Measurements from ENCODE around the gene AKAP13. TPM values are rescaled to one million over a fixed set of nuclear protein-coding genes. Genes with fewer than 3 reads are reported as not detected.

Gene AKAP13
- polyA plus RNA-seq, 1 donor from 2014 or later: 10.0 TPM

DNA sequence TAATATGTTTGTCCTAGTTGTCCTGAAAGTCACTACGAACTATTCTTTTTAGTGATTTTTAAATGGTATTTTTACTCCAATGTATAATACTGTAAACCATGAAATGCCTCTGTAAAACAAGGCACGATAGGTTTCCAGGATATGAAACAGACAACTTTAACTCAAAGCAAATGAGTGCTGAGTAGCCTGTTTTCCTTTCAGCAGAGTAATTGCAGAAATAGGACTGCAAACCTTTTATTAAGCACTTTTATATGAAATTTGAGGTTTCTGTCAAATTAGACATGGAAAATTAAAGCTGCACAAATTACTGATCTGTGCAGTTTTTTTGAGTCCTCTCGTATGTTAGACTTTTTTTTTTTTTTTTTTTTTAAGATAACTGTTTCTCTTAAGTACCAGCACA lies 16.2 kb downstream of the AKAP13 start:
- Histone ChIP-seq H3K4me2 (ENCODE audit: low read length) (no peak overlapping the region), H3K9ac (ENCODE audit: low read length) (no peak overlapping the region), H3K27me3 (ENCODE audit: insufficient read depth, low read depth, low read length) (no peaks in the 10 kb centered on the region), H4K20me1 (ENCODE audit: insufficient read depth) (no peaks in the 10 kb centered on the region), H3K79me2 (replicated peaks; ENCODE audit: insufficient read depth, low read length) (peaks cover 25% of the 10 kb centered on the region), H2AFZ (ENCODE audit: low read depth, low read length) (no peak overlapping the region), H3F3A (ENCODE audit: insufficient read depth, low read length, poor library complexity, severe bottlenecking) (no peaks in the 10 kb centered on the region), H3K27ac (ENCODE audit: low read length) (no peak overlapping the region), H3K4me3 (ENCODE audit: low read length) (no peak overlapping the region), H3K9me2 (ENCODE audit: insufficient read depth, low read length) (no peaks in the 10 kb centered on the region), H3K36me3 (ENCODE audit: insufficient read depth, low read length) (no peaks in the 10 kb centered on the region), H3K9me3 (ENCODE audit: low read length) (no peaks in the 10 kb centered on the region)
- TF ChIP-seq MXI1 (conservative IDR thresholded peaks at IDR 0.05; ENCODE audit: poor library complexity, severe bottlenecking) (no peak), REST (IDR thresholded peaks at IDR 0.05; ENCODE audit: borderline replicate concordance) (no peak), POLR2AphosphoS5 (IDR thresholded peaks at IDR 0.05) (no peak), EZH2 (IDR thresholded peaks at IDR 0.05; ENCODE audit: borderline replicate concordance, insufficient read depth, low read length, poor library complexity, severe bottlenecking) (no peak), TAF1 (IDR thresholded peaks at IDR 0.05; ENCODE audit: low read depth) (no peak), EP300 (conservative IDR thresholded peaks at IDR 0.05; ENCODE audit: poor library complexity, severe bottlenecking) (no peak), SMC3 (conservative IDR thresholded peaks at IDR 0.05; ENCODE audit: poor library complexity) (no peak), RAD21 (conservative IDR thresholded peaks at IDR 0.05) (no peak)
- TF ChIP-seq, protein P1, sequence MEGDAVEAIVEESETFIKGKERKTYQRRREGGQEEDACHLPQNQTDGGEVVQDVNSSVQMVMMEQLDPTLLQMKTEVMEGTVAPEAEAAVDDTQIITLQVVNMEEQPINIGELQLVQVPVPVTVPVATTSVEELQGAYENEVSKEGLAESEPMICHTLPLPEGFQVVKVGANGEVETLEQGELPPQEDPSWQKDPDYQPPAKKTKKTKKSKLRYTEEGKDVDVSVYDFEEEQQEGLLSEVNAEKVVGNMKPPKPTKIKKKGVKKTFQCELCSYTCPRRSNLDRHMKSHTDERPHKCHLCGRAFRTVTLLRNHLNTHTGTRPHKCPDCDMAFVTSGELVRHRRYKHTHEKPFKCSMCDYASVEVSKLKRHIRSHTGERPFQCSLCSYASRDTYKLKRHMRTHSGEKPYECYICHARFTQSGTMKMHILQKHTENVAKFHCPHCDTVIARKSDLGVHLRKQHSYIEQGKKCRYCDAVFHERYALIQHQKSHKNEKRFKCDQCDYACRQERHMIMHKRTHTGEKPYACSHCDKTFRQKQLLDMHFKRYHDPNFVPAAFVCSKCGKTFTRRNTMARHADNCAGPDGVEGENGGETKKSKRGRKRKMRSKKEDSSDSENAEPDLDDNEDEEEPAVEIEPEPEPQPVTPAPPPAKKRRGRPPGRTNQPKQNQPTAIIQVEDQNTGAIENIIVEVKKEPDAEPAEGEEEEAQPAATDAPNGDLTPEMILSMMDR (IDR thresholded peaks at IDR 0.05; ENCODE audit: poor library complexity, severe bottlenecking): no peak

DNA sequence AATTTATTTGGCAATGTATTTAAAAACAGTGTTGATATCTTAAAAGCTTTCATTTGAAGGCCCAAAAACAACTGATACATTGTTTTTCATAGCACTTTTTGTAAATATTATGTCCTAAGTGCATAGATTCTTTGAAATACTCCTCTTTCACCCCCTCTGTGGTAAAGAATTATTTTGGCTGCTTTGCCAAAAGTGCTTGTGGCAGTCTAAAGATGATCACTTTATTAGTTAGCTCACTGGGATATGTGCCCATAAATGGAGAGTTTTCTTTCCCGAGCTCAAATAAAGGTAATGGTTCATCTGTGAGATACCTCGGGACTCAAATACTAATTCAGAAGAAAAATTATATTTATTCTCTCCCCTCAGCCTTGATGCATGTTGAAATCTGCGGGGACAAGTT lies 16.7 kb downstream of the AKAP13 start:
- H4K20me1 ChIP-seq (ENCODE audit: insufficient read depth): no peaks in the 10 kb centered on the region

More for the DNA sequence above, 16.7 kb downstream of the AKAP13 start:
- Histone ChIP-seq H3K27ac (ENCODE audit: low read length) (no peak overlapping the region), H2AFZ (ENCODE audit: low read depth, low read length) (no peak overlapping the region), H3K4me3 (ENCODE audit: low read length) (no peak overlapping the region), H3K9me3 (ENCODE audit: low read length) (no peaks in the 10 kb centered on the region), H3K4me2 (ENCODE audit: low read length) (no peak overlapping the region), H3F3A (ENCODE audit: insufficient read depth, low read length, poor library complexity, severe bottlenecking) (no peaks in the 10 kb centered on the region), H3K79me2 (replicated peaks; ENCODE audit: insufficient read depth, low read length) (peaks cover 25% of the 10 kb centered on the region), H3K36me3 (ENCODE audit: insufficient read depth, low read length) (no peaks in the 10 kb centered on the region), H3K9ac (ENCODE audit: low read length) (no peak overlapping the region), H3K27me3 (ENCODE audit: insufficient read depth, low read depth, low read length) (no peaks in the 10 kb centered on the region), H3K9me2 (ENCODE audit: insufficient read depth, low read length) (no peaks in the 10 kb centered on the region)
- TF ChIP-seq RAD21 (conservative IDR thresholded peaks at IDR 0.05): no peak
- no peak for TF ChIP-seq POLR2AphosphoS5 (IDR thresholded peaks at IDR 0.05)
- TF ChIP-seq TAF1 (IDR thresholded peaks at IDR 0.05; ENCODE audit: low read depth): no peak
- TF ChIP-seq SMC3 (conservative IDR thresholded peaks at IDR 0.05; ENCODE audit: poor library complexity): no peak
- TF ChIP-seq REST (IDR thresholded peaks at IDR 0.05; ENCODE audit: borderline replicate concordance): no peak
- no peak for TF ChIP-seq EZH2 (IDR thresholded peaks at IDR 0.05; ENCODE audit: borderline replicate concordance, insufficient read depth, low read length, poor library complexity, severe bottlenecking)
- TF ChIP-seq, protein P1 (IDR thresholded peaks at IDR 0.05; ENCODE audit: poor library complexity, severe bottlenecking): no peak
- no peak for TF ChIP-seq MXI1 (conservative IDR thresholded peaks at IDR 0.05; ENCODE audit: poor library complexity, severe bottlenecking)
- TF ChIP-seq EP300 (conservative IDR thresholded peaks at IDR 0.05; ENCODE audit: poor library complexity, severe bottlenecking): no peak

Measured in neural cell (in vitro differentiated cells).